Measurements from ENCODE around the gene DMGDH. TPM values are rescaled to one million over a fixed set of nuclear protein-coding genes. Genes with fewer than 3 reads are reported as not detected.
"Not testable (repeated sequence)": the region's sequence is repeated elsewhere in the genome, so short reads cannot be mapped to it uniquely, and the experiment has no call there.

The DMGDH gene
- total RNA-seq, 1 experiment from 2014 or later = 9.6 TPM

DNA sequence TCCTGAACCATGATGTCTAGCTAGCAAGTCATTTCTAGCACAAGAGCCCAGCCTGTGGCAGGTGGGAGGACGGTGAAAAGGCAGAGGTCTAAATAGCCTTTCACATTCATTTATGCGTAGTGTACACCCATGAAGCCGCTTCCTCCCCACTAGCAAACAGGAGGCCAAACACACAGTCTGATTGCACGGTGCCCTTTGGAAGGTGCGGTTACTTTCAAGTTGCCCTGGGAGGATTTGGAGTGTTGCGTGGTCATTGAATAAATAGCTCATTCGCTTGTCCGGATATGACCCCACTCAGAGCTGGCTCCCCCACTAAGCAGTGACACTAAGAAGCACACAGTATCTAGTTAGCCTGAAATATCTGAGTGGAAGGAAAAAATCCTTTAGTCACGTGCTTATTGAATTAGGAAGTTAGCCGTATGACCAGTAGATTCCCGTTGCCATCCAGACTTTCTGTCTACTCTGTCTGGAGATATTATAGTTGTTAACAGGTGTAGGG, 83.7 kb downstream of the DMGDH start:
- in situ Hi-C loops (cut with HindIII; ENCODE audit: low pct_unique_long_range_greater_than_20kb, low sequenced_read_pairs) = no loop called here
- DNase-seq (ENCODE audit: low read depth) = peak; percentile 61

GRCh38 chr5:78985116-78985724, 84.3 kb downstream of the DMGDH start, which contains the start of gene ARSB:
Gene ARSB, minus strand, starts transcription at chr5:78985310. Its CDS starts 62 bp downstream, at chr5:78985248.
- DNase-seq (ENCODE audit: low read depth) = peak; percentile 76
- in situ Hi-C loops (cut with HindIII; ENCODE audit: low pct_unique_long_range_greater_than_20kb, low sequenced_read_pairs) = no loop called here

DNA sequence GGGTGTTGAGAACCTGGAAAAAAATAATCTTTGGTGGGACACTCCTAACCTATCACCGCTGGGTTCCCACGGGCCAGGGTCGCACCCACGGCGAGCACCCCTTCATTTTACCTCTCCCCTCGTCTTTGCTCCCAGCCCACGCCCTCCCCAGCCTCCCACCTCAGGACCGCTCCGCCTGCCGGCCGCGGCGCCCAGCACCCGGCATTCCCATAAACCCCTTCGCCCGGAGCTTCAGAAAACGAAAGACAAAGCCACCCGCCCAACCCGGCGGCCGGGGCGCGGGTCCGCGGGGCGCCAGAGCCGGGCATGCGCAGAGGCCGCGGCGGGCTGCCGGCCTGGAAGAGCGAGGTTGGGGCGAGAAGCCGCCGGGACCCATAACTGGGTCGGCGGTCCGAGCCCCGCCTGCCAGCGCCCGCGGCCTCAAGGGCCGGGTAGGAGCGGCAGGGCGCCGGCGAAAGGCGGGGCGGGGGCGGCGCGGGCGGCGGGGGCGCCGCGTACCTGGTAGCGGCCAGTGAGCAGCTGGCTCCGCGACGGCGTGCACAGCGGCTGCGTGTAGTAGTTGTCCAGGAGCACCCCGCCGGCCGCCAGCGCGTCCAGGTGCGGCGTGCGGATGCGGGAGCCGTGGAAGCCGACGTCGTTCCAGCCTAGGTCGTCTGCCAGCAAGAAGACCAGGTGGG, 84.9 kb downstream of the DMGDH start:
- DNase-seq (ENCODE audit: low read depth) = peak; percentile 90
- in situ Hi-C loops (cut with HindIII; ENCODE audit: low pct_unique_long_range_greater_than_20kb, low sequenced_read_pairs) = no loop called here

GRCh38 chr5:78983601-78984438, 85.7 kb downstream of the DMGDH start:
- peak; percentile 17 for DNase-seq (ENCODE audit: low read depth)
- in situ Hi-C loops (cut with HindIII; ENCODE audit: low pct_unique_long_range_greater_than_20kb, low sequenced_read_pairs) = no loop called here

GRCh38 chr5:78983194-78983593, 86.3 kb downstream of the DMGDH start:
- in situ Hi-C loops (cut with HindIII; ENCODE audit: low pct_unique_long_range_greater_than_20kb, low sequenced_read_pairs); DNase-seq (ENCODE audit: low read depth): not testable (repeated sequence)

DNA sequence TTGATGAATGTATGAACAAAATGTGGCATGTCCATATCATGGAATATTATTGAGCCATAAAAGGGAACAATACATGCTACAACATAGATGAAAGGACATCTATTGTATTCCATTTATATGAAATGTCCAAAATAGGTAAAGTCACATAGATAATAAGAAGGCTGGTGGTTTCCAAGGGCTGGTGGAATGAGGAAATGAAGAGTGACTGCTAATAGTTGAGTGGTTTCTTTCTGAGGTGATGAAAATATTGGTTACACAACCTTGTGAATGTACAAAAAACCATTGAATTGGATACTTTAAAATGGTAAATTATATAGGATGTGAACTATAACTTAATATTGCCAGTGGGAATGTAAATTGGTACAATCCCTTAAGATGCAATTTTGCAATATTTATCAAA, 89.6 kb downstream of the DMGDH start:
- in situ Hi-C loops (cut with HindIII; ENCODE audit: low pct_unique_long_range_greater_than_20kb, low sequenced_read_pairs) = no loop called here
- DNase-seq (ENCODE audit: low read depth) = no peak

DNA sequence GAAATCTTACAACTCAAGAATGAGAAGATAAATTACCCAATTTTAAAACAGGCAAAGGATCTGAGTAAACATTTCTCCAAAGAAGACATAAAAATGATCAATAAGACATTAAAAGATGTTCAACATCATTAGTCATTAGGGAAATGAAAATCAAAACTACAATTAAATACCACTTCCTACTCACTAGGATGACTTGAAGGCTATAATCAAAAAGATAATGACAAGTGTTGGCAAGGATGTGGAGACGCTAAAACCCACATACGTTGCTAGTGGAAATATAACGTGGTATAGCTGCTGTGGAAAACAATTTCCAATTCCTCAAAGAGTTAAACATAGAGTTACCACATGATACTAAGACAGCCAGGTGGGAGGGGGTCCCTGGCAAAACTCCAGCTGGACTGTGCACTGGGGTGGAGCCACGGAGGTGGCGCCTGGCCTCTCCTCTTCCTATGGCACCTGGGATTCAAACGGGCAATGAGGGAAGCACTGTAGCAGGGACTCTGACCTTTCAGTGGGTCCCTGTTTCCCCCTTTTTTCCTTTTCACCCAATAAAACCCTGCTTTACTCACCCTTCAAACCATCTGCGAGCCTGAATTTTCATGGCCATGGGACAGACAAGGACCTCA, 90.2 kb downstream of the DMGDH start:
- in situ Hi-C loops (cut with HindIII; ENCODE audit: low pct_unique_long_range_greater_than_20kb, low sequenced_read_pairs) = no loop called here
- DNase-seq (ENCODE audit: low read depth) = no peak

DNA sequence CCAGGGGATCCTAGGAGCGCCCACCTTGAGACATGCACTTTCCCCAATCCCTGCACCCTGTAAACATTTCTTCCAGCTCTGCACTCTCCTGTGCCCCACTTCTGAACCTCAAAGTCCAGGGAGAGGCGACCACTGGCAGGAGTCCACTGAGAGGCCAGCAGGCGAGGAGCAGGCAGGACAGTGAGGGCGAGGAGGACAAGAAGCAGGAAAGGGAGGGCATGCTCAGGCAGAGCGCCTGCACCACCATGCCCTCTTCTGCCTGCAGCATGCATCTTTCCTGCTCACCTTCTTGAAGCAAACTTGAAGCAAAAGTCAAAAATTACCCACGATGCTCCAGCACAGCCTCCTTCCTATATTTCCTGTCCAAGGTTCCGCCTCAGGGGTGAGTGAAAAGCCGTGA, 94.4 kb downstream of the DMGDH start:
- DNase-seq (ENCODE audit: low read depth) = no peak
- in situ Hi-C loops (cut with HindIII; ENCODE audit: low pct_unique_long_range_greater_than_20kb, low sequenced_read_pairs) = no loop called here

DNA sequence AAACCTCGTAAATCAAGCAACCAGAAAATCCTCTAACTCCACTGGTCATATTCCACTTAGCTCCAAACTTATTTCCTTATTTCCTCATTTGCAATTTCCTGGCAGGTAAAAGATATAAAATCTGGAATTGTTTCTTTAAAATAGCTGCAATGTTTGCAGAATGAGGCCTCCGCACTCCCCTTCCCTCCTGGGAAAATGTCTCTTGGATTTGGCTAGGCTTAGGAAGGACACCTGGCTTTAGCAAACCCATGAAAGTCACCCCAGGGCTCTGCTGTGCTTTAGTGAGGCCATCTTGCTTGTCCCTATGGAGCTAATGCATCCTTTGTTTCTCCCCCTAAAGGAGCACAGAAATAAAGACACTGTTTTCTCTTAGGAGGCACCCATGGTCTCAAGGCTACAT, 94.9 kb downstream of the DMGDH start:
- DNase-seq (ENCODE audit: low read depth) = no peak
- in situ Hi-C loops (cut with HindIII; ENCODE audit: low pct_unique_long_range_greater_than_20kb, low sequenced_read_pairs) = no loop called here

GRCh38 chr5:78974011-78974410, 95.5 kb downstream of the DMGDH start:
- no peak for DNase-seq (ENCODE audit: low read depth)

DNA sequence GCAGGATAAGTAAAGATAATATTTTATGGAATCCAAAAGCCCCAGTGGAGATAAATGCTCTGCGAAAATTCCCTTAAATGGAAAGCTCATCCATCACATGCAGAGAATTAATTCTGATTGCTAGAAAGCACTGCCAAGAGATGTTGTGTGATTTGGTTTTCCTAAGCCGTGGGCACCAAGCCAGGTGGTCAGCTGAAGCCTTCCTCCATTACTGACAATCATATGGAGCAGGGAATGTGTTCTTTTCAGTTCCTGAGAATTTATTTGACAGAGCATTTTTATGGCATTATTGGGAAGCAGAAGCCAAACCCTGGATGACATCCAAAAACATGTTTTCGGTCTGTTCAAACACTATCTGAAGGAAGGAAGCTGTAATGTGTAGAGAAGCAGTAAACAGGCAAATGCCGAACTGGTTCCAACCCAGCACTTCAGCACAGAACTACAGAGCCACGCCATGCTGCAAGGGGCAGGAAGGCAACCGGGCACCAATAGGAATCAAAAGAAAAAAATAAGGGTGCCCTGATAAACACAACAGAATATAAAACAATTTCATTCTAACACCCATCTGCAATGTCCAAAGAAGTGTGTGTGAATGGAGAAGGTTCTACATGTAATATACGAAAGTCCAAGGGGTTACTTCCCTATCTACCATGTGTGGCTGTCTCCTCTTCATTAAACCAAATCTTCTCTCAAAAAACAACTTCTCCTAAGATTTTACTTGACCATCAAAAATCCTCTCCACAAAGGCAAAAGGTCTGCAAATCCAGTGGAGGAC, 96.6 kb downstream of the DMGDH start:
- DNase-seq (ENCODE audit: low read depth) = no peak
- in situ Hi-C loops (cut with HindIII; ENCODE audit: low pct_unique_long_range_greater_than_20kb, low sequenced_read_pairs) = no loop called here

More at GRCh38 chr5:78974011-78974410, 95.5 kb downstream of the DMGDH start:
- in situ Hi-C loops (cut with HindIII; ENCODE audit: low pct_unique_long_range_greater_than_20kb, low sequenced_read_pairs) = no loop called here

- in situ Hi-C loops (cut with HindIII; ENCODE audit: low pct_unique_long_range_greater_than_20kb, low sequenced_read_pairs) = no loop called here
- DNase-seq (ENCODE audit: low read depth) = no peak
Observed at GRCh38 chr5:78971998-78972397, 97.5 kb downstream of the DMGDH start.

DNA sequence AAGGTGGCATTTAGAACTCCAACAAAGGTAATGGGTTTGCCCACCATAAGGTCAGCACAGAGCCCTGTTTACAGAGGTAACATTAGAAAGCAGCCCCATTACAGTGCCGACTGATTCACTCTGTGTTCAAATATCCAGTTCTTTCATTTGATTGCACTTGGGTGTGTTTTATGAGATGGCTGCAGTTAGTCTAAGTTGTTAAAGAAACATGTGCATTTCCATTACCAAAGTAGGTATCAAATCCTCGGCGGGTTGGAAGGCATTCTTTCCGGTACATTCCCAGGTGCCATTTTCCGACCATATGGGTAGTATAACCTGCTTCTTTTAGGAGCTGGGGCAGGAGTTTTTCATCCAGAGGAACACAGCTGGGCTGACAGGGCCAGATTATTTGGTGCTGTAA, 100.7 kb downstream of the DMGDH start:
- DNase-seq (ENCODE audit: low read depth) = no peak
- in situ Hi-C loops (cut with HindIII; ENCODE audit: low pct_unique_long_range_greater_than_20kb, low sequenced_read_pairs) = no loop called here

- peak; percentile 40 for DNase-seq (ENCODE audit: low read depth)
- in situ Hi-C loops (cut with HindIII; ENCODE audit: low pct_unique_long_range_greater_than_20kb, low sequenced_read_pairs) = no loop called here
Observed at GRCh38 chr5:78964889-78965288, 104.6 kb downstream of the DMGDH start.

DNA sequence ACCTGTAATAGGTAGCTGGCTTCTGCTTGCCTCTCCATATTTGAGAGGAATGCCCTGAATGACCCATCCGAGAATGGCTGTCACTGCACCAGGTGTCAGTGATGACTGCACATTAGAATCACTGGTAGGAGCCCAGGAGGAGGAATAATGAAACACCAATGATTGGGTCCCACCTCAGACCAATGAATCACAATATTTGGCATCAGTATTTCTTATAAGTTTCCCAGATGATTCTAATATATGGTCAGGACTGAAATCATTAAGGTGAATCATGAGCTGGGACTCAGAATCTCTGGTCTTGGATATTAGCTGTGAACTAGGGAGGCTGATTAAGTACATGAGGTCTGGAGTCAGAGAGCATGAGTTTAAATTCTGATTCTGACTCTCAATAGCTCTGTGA, 107.7 kb downstream of the DMGDH start:
- DNase-seq (ENCODE audit: low read depth) = no peak

GRCh38 chr5:78959767-78960166, 109.7 kb downstream of the DMGDH start:
- no peak for DNase-seq (ENCODE audit: low read depth)
- in situ Hi-C loops (cut with HindIII; ENCODE audit: low pct_unique_long_range_greater_than_20kb, low sequenced_read_pairs) = no loop called here

More for the DNA sequence above, 107.7 kb downstream of the DMGDH start:
- in situ Hi-C loops (cut with HindIII; ENCODE audit: low pct_unique_long_range_greater_than_20kb, low sequenced_read_pairs) = no loop called here

- in situ Hi-C loops (cut with HindIII; ENCODE audit: low pct_unique_long_range_greater_than_20kb, low sequenced_read_pairs) = no loop called here
Observed at GRCh38 chr5:78958672-78959445, 110.6 kb downstream of the DMGDH start.

More at GRCh38 chr5:78958672-78959445, 110.6 kb downstream of the DMGDH start:
- DNase-seq (ENCODE audit: low read depth) = peak; percentile 91
